ENCODE results near the gene GPBP1. TPM values are rescaled to one million over a fixed set of nuclear protein-coding genes. Genes with fewer than 3 reads are reported as not detected.

GPBP1 gene
- total and polyA plus RNA-seq, 9 of the 15 experiments (the other 6 are each of a cell fraction or from before 2014, with no cell fraction given): 31.0 to 109 (median 68.4) TPM

DNA sequence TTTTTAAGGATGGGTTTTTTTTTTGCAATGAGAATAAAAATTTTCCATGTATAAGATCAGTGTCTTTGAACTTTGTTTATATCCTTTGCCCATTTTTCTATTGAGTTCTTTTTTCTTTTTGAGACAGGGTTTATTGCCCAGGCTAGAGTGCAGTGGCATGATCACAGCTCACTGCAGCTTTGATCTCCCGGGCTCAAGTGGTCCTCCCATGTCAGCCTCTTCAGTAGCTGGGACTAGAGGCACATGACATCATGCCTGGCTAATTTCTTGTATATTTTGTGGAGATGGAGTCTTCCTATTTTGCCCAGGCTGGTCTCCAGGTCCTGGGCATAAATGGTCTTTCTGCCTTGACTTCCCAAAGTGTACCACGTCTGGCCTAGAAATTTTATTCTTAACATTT lies 21.2 kb downstream of the GPBP1 start:
- Histone ChIP-seq H3K4me3 (no peak overlapping the region), H3K27ac (ENCODE audit: extremely low read depth, low read depth, low read length) (no peak overlapping the region), H4K20me1 (replicated peaks; ENCODE audit: control insufficient read depth, insufficient read depth, low read length) (peaks cover 6% of the 10 kb centered on the region), H3K4me1 (replicated peaks in 1 of 2; ENCODE audit: control insufficient read depth in 2 of 2, insufficient read depth in 2 of 2, low read length in 2 of 2) (peaks cover 0 to 3% of the 10 kb centered on the region in 2 experiments; a peak in 2 of 5 replicates), H3K27me3 (ENCODE audit: control insufficient read depth in 2 of 2, insufficient read depth in 2 of 2, low read length in 2 of 2) (no peaks in the 10 kb centered on the region), H3K9me3 (replicated peaks; ENCODE audit: control insufficient read depth, insufficient read depth, low read depth, low read length) (no peaks in the 10 kb centered on the region), H3K79me2 (ENCODE audit: control insufficient read depth, insufficient read depth, low read length) (peaks cover 100% of the 10 kb centered on the region), H3K4me2 (ENCODE audit: insufficient read depth, low read length) (no peak overlapping the region), H2AFZ (ENCODE audit: low read depth, low read length) (no peak overlapping the region), H3K36me3 (ENCODE audit: control insufficient read depth, insufficient read depth, low read length) (peaks cover 34% of the 10 kb centered on the region; the same call in 1 of the 3 replicates), H3K9me1 (ENCODE audit: control insufficient read depth, insufficient read depth, low read length) (no peaks in the 10 kb centered on the region), H3K9ac (ENCODE audit: insufficient read depth in 1 of 2, low read depth in 2 of 2, low read length in 2 of 2) (no peak overlapping the region)
- POLR2A ChIA-PET: interaction anchor here (0.6 to 0.8 kb wide), 2 partner anchors 9 to 21 kb away, joined by 3 read pairs; partner anchors contain the start of gene GPBP1
- BruUV-seq (replicated peaks): no TSS peak
- CTCF ChIA-PET (ENCODE audit: low intra/inter-chr PET ratio): no interaction called here
- WGBS (ENCODE audit: insufficient coverage, low coverage, missing lambda C conversion rate): 86% methylated on average over 2 of the region's 2 CpGs
- DNase-seq (ENCODE audit: extremely low read depth in 1 of 4, low spot score in 3 of 4) (no peak), FAIRE-seq (no peak), ATAC-seq (no peak)
- intact Hi-C loops (cut with micrococcal nuclease): no loop called here
- in situ Hi-C loops (cut with MboI): no loop called here
- TF ChIP-seq SMARCA5 (IDR thresholded peaks at IDR 0.05) (no peak), E2F5 (CRISPR knock-in tag; IDR thresholded peaks at IDR 0.05) (no peak), RREB1 (CRISPR knock-in tag; IDR thresholded peaks at IDR 0.05) (no peak), SAFB (IDR thresholded peaks at IDR 0.05; ENCODE audit: borderline replicate concordance, low read depth, low read length) (no peak)
- TF ChIP-seq, protein P1, sequence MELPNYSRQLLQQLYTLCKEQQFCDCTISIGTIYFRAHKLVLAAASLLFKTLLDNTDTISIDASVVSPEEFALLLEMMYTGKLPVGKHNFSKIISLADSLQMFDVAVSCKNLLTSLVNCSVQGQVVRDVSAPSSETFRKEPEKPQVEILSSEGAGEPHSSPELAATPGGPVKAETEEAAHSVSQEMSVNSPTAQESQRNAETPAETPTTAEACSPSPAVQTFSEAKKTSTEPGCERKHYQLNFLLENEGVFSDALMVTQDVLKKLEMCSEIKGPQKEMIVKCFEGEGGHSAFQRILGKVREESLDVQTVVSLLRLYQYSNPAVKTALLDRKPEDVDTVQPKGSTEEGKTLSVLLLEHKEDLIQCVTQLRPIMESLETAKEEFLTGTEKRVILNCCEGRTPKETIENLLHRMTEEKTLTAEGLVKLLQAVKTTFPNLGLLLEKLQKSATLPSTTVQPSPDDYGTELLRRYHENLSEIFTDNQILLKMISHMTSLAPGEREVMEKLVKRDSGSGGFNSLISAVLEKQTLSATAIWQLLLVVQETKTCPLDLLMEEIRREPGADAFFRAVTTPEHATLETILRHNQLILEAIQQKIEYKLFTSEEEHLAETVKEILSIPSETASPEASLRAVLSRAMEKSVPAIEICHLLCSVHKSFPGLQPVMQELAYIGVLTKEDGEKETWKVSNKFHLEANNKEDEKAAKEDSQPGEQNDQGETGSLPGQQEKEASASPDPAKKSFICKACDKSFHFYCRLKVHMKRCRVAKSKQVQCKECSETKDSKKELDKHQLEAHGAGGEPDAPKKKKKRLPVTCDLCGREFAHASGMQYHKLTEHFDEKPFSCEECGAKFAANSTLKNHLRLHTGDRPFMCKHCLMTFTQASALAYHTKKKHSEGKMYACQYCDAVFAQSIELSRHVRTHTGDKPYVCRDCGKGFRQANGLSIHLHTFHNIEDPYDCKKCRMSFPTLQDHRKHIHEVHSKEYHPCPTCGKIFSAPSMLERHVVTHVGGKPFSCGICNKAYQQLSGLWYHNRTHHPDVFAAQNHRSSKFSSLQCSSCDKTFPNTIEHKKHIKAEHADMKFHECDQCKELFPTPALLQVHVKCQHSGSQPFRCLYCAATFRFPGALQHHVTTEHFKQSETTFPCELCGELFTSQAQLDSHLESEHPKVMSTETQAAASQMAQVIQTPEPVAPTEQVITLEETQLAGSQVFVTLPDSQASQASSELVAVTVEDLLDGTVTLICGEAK (IDR thresholded peaks at IDR 0.05): no peak
- TF ChIP-seq, protein P1 (CRISPR knock-in tag; IDR thresholded peaks at IDR 0.05): no peak
